Osteoblast (primary cell): ENCODE results near the gene GPC5. TPM values are rescaled to one million over a fixed set of nuclear protein-coding genes. Genes with fewer than 3 reads are reported as not detected.
"Not testable (repeated sequence)": the region's sequence is repeated elsewhere in the genome, so short reads cannot be mapped to it uniquely, and the experiment has no call there.

Experiments
- DNase-seq: peaks from one replicate; pipeline ENCODE4 v3.0.0; 2011; ENCODE audit warnings: low spot score, mixed read lengths; ENCODE audit not compliant: insufficient read length; ENCODE audit errors: missing footprints
- H2AFZ ChIP-seq: 2 replicates; pipeline ENCODE4 v1.6.0; 2011; ENCODE audit warnings: mild to moderate bottlenecking, low read length
- H3K27ac ChIP-seq: 2 replicates; pipeline ENCODE4 v1.5.1; 2011; ENCODE audit warnings: mild to moderate bottlenecking, low read depth, low read length, moderate library complexity
- H3K27me3 ChIP-seq: 2 replicates; pipeline ENCODE4 v1.6.0; 2012; ENCODE audit warnings: mild to moderate bottlenecking, control low read depth, inconsistent platforms, low read length, moderate library complexity; ENCODE audit not compliant: insufficient read depth
- H3K36me3 ChIP-seq: 2 replicates; pipeline ENCODE4 v1.5.1; 2011; ENCODE audit warnings: mild to moderate bottlenecking, low read length, control low read depth, moderate library complexity; ENCODE audit not compliant: insufficient read depth
- H3K4me1 ChIP-seq: 2 replicates; pipeline ENCODE4 v1.5.1; 2011; ENCODE audit warnings: mild to moderate bottlenecking, low read length, control low read depth, moderate library complexity; ENCODE audit not compliant: insufficient read depth
- H3K4me2 ChIP-seq: 2 replicates; pipeline ENCODE4 v1.6.0; 2011; ENCODE audit warnings: mild to moderate bottlenecking, low read length; ENCODE audit not compliant: insufficient read depth
- H3K4me3 ChIP-seq: fragments of 200-600 bp; sonication (generic); 3 replicates; pipeline ENCODE4 v1.5.1; 2012; ENCODE audit warnings: mild to moderate bottlenecking, low read length, inconsistent platforms; ENCODE audit not compliant: insufficient read depth
- H3K79me2 ChIP-seq: 2 replicates; pipeline ENCODE4 v1.6.0; 2012; ENCODE audit warnings: mild to moderate bottlenecking, low read length, control low read depth, inconsistent platforms; ENCODE audit not compliant: insufficient read depth
- H3K9me3 ChIP-seq: 2 replicates; pipeline ENCODE4 v1.5.1; 2011; ENCODE audit warnings: low read depth, low read length, control low read depth
- H4K20me1 ChIP-seq: 2 replicates; pipeline ENCODE4 v1.6.0; 2012; ENCODE audit warnings: mild to moderate bottlenecking, low read length, control low read depth; ENCODE audit not compliant: insufficient read depth
- CTCF ChIP-seq: IDR thresholded peaks from 2 replicates; pipeline ENCODE4 v1.5.1; 2011; ENCODE audit warnings: mild to moderate bottlenecking, low read depth, low read length, moderate library complexity; ENCODE audit errors: extremely low read depth
- total RNA-seq: library from RNA; depleted of rRNA; stranded (reverse); fragments of >200 nt; gene quantifications from 2 replicates; pipeline ENCODE4 v1.2.3, GENCODE V29; 2012

The GPC5 gene
- total RNA-seq, 1 donor, result 0.36 TPM

- not testable (repeated sequence) for H3K4me2 ChIP-seq, H3K27me3 ChIP-seq, DNase-seq, H3K4me1 ChIP-seq, H3K4me3 ChIP-seq, H3K9me3 ChIP-seq, H3K36me3 ChIP-seq, H4K20me1 ChIP-seq, H2AFZ ChIP-seq, H3K27ac ChIP-seq, H3K79me2 ChIP-seq
Measured at GRCh38 chr13:92294533-92294932, 896.1 kb downstream of the GPC5 start.

- not testable (repeated sequence) for H3K27me3 ChIP-seq, H3K4me1 ChIP-seq, H3K9me3 ChIP-seq, DNase-seq, H3K36me3 ChIP-seq, H4K20me1 ChIP-seq, H2AFZ ChIP-seq, H3K4me2 ChIP-seq, H3K27ac ChIP-seq, H3K79me2 ChIP-seq, H3K4me3 ChIP-seq
Measured at GRCh38 chr13:92296154-92296671, 897.8 kb downstream of the GPC5 start.

GRCh38 chr13:92297971-92298942 lies 899.8 kb downstream of the GPC5 start:
- Histone ChIP-seq H3K4me2 (no peak overlapping the region), H3K4me3 (no peak overlapping the region), H3K9me3 (no peaks in the 10 kb centered on the region), H3K27ac (no peak overlapping the region), H3K36me3 (no peaks in the 10 kb centered on the region), H3K79me2 (no peaks in the 10 kb centered on the region), H4K20me1 (no peaks in the 10 kb centered on the region), H2AFZ (no peak overlapping the region), H3K27me3 (no peaks in the 10 kb centered on the region), H3K4me1 (no peaks in the 10 kb centered on the region)
- DNase-seq, result no peak
- no peak for TF ChIP-seq CTCF

- Histone ChIP-seq H3K27ac (no peak overlapping the region), H3K36me3 (no peaks in the 10 kb centered on the region), H3K4me3 (no peak overlapping the region), H2AFZ (no peak overlapping the region), H3K4me1 (no peaks in the 10 kb centered on the region), H4K20me1 (no peaks in the 10 kb centered on the region), H3K27me3 (no peaks in the 10 kb centered on the region), H3K4me2 (no peak overlapping the region), H3K9me3 (no peaks in the 10 kb centered on the region), H3K79me2 (no peaks in the 10 kb centered on the region)
- DNase-seq, result no peak
- TF ChIP-seq CTCF, result no peak
Measured at GRCh38 chr13:92300651-92301050, 902.2 kb downstream of the GPC5 start.

GRCh38 chr13:92303428-92303827 lies 905.0 kb downstream of the GPC5 start:
- Histone ChIP-seq H3K4me1 (no peaks in the 10 kb centered on the region), H2AFZ (no peak overlapping the region), H3K79me2 (no peaks in the 10 kb centered on the region), H3K9me3 (no peaks in the 10 kb centered on the region), H3K4me2 (no peak overlapping the region), H3K36me3 (no peaks in the 10 kb centered on the region), H3K4me3 (no peak overlapping the region), H3K27ac (no peak overlapping the region), H3K27me3 (no peaks in the 10 kb centered on the region), H4K20me1 (no peaks in the 10 kb centered on the region)
- TF ChIP-seq CTCF, result no peak
- DNase-seq, result peak; percentile 10
